ENCODE data around the gene RUNX1. TPM values are rescaled to one million over a fixed set of nuclear protein-coding genes. Genes with fewer than 3 reads are reported as not detected.

RUNX1 gene
- total and polyA plus RNA-seq, 2 of the 13 experiments (the other 11 are each of a cell fraction or from before 2014, with no cell fraction given): 5.4 to 6.4 TPM

GRCh38 chr21:35039595-35040289 is 9.4 kb downstream of the RUNX1 start:
- 0% methylated on average over 3 of the region's 3 CpGs for WGBS (ENCODE audit: low lambda C conversion rate)
- Histone ChIP-seq H3K79me2 (ENCODE audit: insufficient read depth, low read length) (no peaks in the 10 kb centered on the region), H3K4me2 (ENCODE audit: low read depth, low read length) (peak overlapping the region; percentile 76), H3K27me3 (ENCODE audit: control insufficient read depth in 1 of 2, insufficient read depth in 2 of 2, low read length in 2 of 2) (no peaks in the 10 kb centered on the region), H3K36me3 (replicated peaks in 1 of 2; ENCODE audit: control insufficient read depth in 1 of 2, insufficient read depth in 2 of 2, low read length in 2 of 2) (no peaks in the 10 kb centered on the region), H3K4me1 (ENCODE audit: insufficient read depth, low read length) (peaks cover 65% of the 10 kb centered on the region), H3K27ac (ENCODE audit: extremely low read length, insufficient read depth, low read length) (peak overlapping the region; percentile 75), H3K4me3 (replicated peaks in 1 of 3; ENCODE audit: insufficient read depth in 1 of 3, low read depth in 2 of 3, low read length in 3 of 3) (peak overlapping the region in 2 of 3 experiments; percentile 44 to 53; a peak in 3 of 6 replicates), H3K9ac (ENCODE audit: insufficient read depth, low read depth, low read length) (0 out of 2 replicates have a peak overlapping the region, but pooled peaks have one; percentile 23), H3K9me3 (ENCODE audit: low read length) (no peaks in the 10 kb centered on the region), H2AFZ (ENCODE audit: low read length) (no peak overlapping the region), H4K20me1 (ENCODE audit: insufficient read depth, low read length) (no peaks in the 10 kb centered on the region)
- ChIA-PET POLR2A (interaction anchor here (0.7 to 1.6 kb wide), 9 partner anchors 12 to 294 kb away, joined by 3 to 12 read pairs (median 4); no protein-coding TSS in a partner anchor), CTCF (ENCODE audit: low intra/inter-chr PET ratio, low total read pairs) (interaction anchor here (1.5 kb wide), 1 partner anchor 12 kb away, joined by 3 read pairs; no protein-coding TSS in a partner anchor)
- in situ Hi-C loops (cut with HindIII; ENCODE audit: extremely low pct_ligation_motif_present, low pct_unique_long_range_greater_than_20kb) (loop anchor here (5.0 kb wide), 1 partner anchor 142 kb away; no protein-coding TSS in a partner anchor), intact Hi-C loops (cut with micrococcal nuclease; ENCODE audit: unreplicated experiment) (loop anchor here (2.0 to 5.0 kb wide), 3 partner anchors 17 to 292 kb away; no protein-coding TSS in a partner anchor)
- ATAC-seq (peak; percentile 81), DNase-seq (ENCODE audit: low spot score) (peak; percentile 81), FAIRE-seq (peak; percentile 62)
- BruUV-seq (replicated peaks): no TSS peak
- TF ChIP-seq PATZ1 (CRISPR knock-in tag; IDR thresholded peaks at IDR 0.05) (peak; percentile 13; the same call in 1 of the 2 replicates), CEBPB (IDR thresholded peaks at IDR 0.05; ENCODE audit: borderline replicate concordance, low read depth, low read length) (peak; percentile 69; the same call in 1 of the 2 replicates), FOSL2 (CRISPR knock-in tag; IDR thresholded peaks at IDR 0.05) (peak; percentile 25; the same call in 1 of the 2 replicates), ZNF264 (CRISPR knock-in tag; IDR thresholded peaks at IDR 0.05) (0 out of 2 replicates have a peak, but pooled peaks have one; percentile 61), CEBPG (CRISPR knock-in tag; IDR thresholded peaks at IDR 0.05) (peak; percentile 70), SALL1 (CRISPR knock-in tag; IDR thresholded peaks at IDR 0.05) (peak; percentile 54), HOXA3 (CRISPR knock-in tag; IDR thresholded peaks at IDR 0.05) (0 out of 2 replicates have a peak, but pooled peaks have one; percentile 27), NCOR1 (IDR thresholded peaks at IDR 0.05; ENCODE audit: borderline replicate concordance, low read length) (peak; percentile 87), ATM (IDR thresholded peaks at IDR 0.05; ENCODE audit: borderline replicate concordance) (no peak), ZNF574 (CRISPR knock-in tag; IDR thresholded peaks at IDR 0.05) (peak; percentile 17; the same call in 1 of the 2 replicates), ZFAT (CRISPR knock-in tag; conservative IDR thresholded peaks at IDR 0.05) (peak; percentile 96), ARNT2 (CRISPR knock-in tag; IDR thresholded peaks at IDR 0.05; ENCODE audit: low read depth) (no peak), ZNF251 (CRISPR knock-in tag; IDR thresholded peaks at IDR 0.05) (no peak), AKNA (CRISPR knock-in tag; IDR thresholded peaks at IDR 0.05; ENCODE audit: borderline replicate concordance) (no peak)

Data from HepG2 (cell line).